Measurements from ENCODE around the gene C15orf39.
"Not testable (repeated sequence)": the region's sequence is repeated elsewhere in the genome, so short reads cannot be mapped to it uniquely, and the experiment has no call there.

Gene C15orf39

GRCh38 chr15:75237316-75237982, 35.8 kb downstream of the C15orf39 start:
- H3K27me3 ChIP-seq (ENCODE audit: control insufficient read depth in 2 of 2, insufficient read depth in 2 of 2, low read length in 2 of 2), result peaks cover 0 to 6% of the 10 kb centered on the region in 2 donors
- H3K9ac ChIP-seq (ENCODE audit: low read depth in 1 of 2, low read length in 2 of 2), result no peak overlapping the region
- no peaks in the 10 kb centered on the region for H3K36me3 ChIP-seq (ENCODE audit: control insufficient read depth in 2 of 2, insufficient read depth in 2 of 2, low read length in 2 of 2)
- no peaks in the 10 kb centered on the region for H3K9me3 ChIP-seq (ENCODE audit: control insufficient read depth in 2 of 2, low read length in 2 of 2)
- H3K4me3 ChIP-seq (ENCODE audit: low read length in 2 of 2), result no peak overlapping the region
- no peaks in the 10 kb centered on the region for H3K4me1 ChIP-seq (ENCODE audit: control insufficient read depth in 2 of 2, insufficient read depth in 2 of 2, low read length in 2 of 2)
- H3K27ac ChIP-seq (ENCODE audit: low read depth in 2 of 2, low read length in 2 of 2), result no peak overlapping the region

DNA sequence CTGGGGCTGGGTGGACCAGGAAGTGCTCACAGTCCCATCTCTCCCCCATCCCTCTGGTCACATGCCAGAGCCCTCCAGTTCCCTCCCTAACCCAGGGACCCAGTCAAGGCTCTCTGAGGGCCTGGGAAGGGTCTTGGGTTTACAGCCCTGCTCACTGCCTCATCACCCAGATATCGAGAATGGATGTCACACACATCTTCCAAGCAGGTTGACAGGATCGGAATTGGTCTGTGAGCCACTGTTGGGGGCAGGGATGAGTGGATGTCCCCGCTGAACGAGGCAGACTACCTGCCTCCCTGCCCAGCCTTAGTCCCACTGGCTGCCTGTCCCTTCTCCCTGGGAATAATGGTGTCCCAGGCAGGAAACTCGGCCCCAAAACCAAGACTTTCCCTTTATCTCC, 36.5 kb downstream of the C15orf39 start:
- Histone ChIP-seq H3K4me1 (ENCODE audit: control insufficient read depth in 2 of 2, insufficient read depth in 2 of 2, low read length in 2 of 2) (no peaks in the 10 kb centered on the region), H3K27ac (ENCODE audit: low read depth in 2 of 2, low read length in 2 of 2) (no peak overlapping the region), H3K9me3 (ENCODE audit: control insufficient read depth in 2 of 2, low read length in 2 of 2) (no peaks in the 10 kb centered on the region), H3K9ac (ENCODE audit: low read depth in 1 of 2, low read length in 2 of 2) (no peak overlapping the region), H3K36me3 (ENCODE audit: control insufficient read depth in 2 of 2, insufficient read depth in 2 of 2, low read length in 2 of 2) (no peaks in the 10 kb centered on the region), H3K27me3 (ENCODE audit: control insufficient read depth in 2 of 2, insufficient read depth in 2 of 2, low read length in 2 of 2) (peaks cover 0 to 6% of the 10 kb centered on the region in 2 donors), H3K4me3 (ENCODE audit: low read length in 2 of 2) (no peak overlapping the region)

GRCh38 chr15:75245741-75246140, 44.1 kb downstream of the C15orf39 start:
- H3K9me3 ChIP-seq (ENCODE audit: control insufficient read depth in 2 of 2, low read length in 2 of 2); H3K4me3 ChIP-seq (ENCODE audit: low read length in 2 of 2); H3K4me1 ChIP-seq (ENCODE audit: control insufficient read depth in 2 of 2, insufficient read depth in 2 of 2, low read length in 2 of 2); H3K27me3 ChIP-seq (ENCODE audit: control insufficient read depth in 2 of 2, insufficient read depth in 2 of 2, low read length in 2 of 2); H3K27ac ChIP-seq (ENCODE audit: low read depth in 2 of 2, low read length in 2 of 2); H3K36me3 ChIP-seq (ENCODE audit: control insufficient read depth in 2 of 2, insufficient read depth in 2 of 2, low read length in 2 of 2); H3K9ac ChIP-seq (ENCODE audit: low read depth in 1 of 2, low read length in 2 of 2): not testable (repeated sequence)

- H3K36me3 ChIP-seq (ENCODE audit: control insufficient read depth in 2 of 2, insufficient read depth in 2 of 2, low read length in 2 of 2); H3K9ac ChIP-seq (ENCODE audit: low read depth in 1 of 2, low read length in 2 of 2); H3K4me1 ChIP-seq (ENCODE audit: control insufficient read depth in 2 of 2, insufficient read depth in 2 of 2, low read length in 2 of 2); H3K27me3 ChIP-seq (ENCODE audit: control insufficient read depth in 2 of 2, insufficient read depth in 2 of 2, low read length in 2 of 2); H3K4me3 ChIP-seq (ENCODE audit: low read length in 2 of 2); H3K9me3 ChIP-seq (ENCODE audit: control insufficient read depth in 2 of 2, low read length in 2 of 2); H3K27ac ChIP-seq (ENCODE audit: low read depth in 2 of 2, low read length in 2 of 2): not testable (repeated sequence)
Observed at GRCh38 chr15:75248991-75249390, 47.3 kb downstream of the C15orf39 start.

- peaks cover 4% of the 10 kb centered on the region in 2 donors for H3K27me3 ChIP-seq (ENCODE audit: control insufficient read depth in 2 of 2, insufficient read depth in 2 of 2, low read length in 2 of 2)
- H3K27ac ChIP-seq (ENCODE audit: low read depth in 2 of 2, low read length in 2 of 2), result no peak overlapping the region
- H3K9ac ChIP-seq (ENCODE audit: low read depth in 1 of 2, low read length in 2 of 2), result no peak overlapping the region
- no peak overlapping the region for H3K4me3 ChIP-seq (ENCODE audit: low read length in 2 of 2)
- no peaks in the 10 kb centered on the region for H3K9me3 ChIP-seq (ENCODE audit: control insufficient read depth in 2 of 2, low read length in 2 of 2)
- H3K4me1 ChIP-seq (ENCODE audit: control insufficient read depth in 2 of 2, insufficient read depth in 2 of 2, low read length in 2 of 2), result no peaks in the 10 kb centered on the region
- H3K36me3 ChIP-seq (ENCODE audit: control insufficient read depth in 2 of 2, insufficient read depth in 2 of 2, low read length in 2 of 2), result no peaks in the 10 kb centered on the region
Observed at GRCh38 chr15:75249726-75250125, 48.0 kb downstream of the C15orf39 start.

- not testable (repeated sequence) for H3K9ac ChIP-seq (ENCODE audit: low read depth in 1 of 2, low read length in 2 of 2); H3K9me3 ChIP-seq (ENCODE audit: control insufficient read depth in 2 of 2, low read length in 2 of 2); H3K4me3 ChIP-seq (ENCODE audit: low read length in 2 of 2); H3K27me3 ChIP-seq (ENCODE audit: control insufficient read depth in 2 of 2, insufficient read depth in 2 of 2, low read length in 2 of 2); H3K4me1 ChIP-seq (ENCODE audit: control insufficient read depth in 2 of 2, insufficient read depth in 2 of 2, low read length in 2 of 2); H3K36me3 ChIP-seq (ENCODE audit: control insufficient read depth in 2 of 2, insufficient read depth in 2 of 2, low read length in 2 of 2); H3K27ac ChIP-seq (ENCODE audit: low read depth in 2 of 2, low read length in 2 of 2)
Observed at GRCh38 chr15:75251343-75251742, 49.7 kb downstream of the C15orf39 start.

DNA sequence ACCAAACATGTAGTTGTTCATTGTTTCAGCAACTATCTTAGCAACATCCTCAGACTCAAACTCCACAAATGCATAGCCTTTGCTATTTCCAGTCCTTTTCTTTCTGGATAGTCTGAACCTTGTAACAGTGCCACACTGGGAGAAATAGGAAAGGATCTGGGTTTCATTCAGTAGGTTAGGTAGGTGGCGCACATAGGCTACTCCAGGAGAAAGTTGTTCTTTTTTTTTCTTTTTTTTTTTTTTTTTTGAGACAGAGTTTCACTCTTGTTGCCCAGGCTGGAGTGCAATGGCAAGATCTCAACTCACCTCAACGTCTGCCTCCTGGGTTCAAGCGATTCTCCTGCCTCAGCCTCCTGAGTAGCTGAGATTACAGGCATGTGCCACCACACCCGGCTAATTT, 50.6 kb downstream of the C15orf39 start:
- not testable (repeated sequence) for H3K36me3 ChIP-seq (ENCODE audit: control insufficient read depth in 2 of 2, insufficient read depth in 2 of 2, low read length in 2 of 2); H3K27me3 ChIP-seq (ENCODE audit: control insufficient read depth in 2 of 2, insufficient read depth in 2 of 2, low read length in 2 of 2); H3K9ac ChIP-seq (ENCODE audit: low read depth in 1 of 2, low read length in 2 of 2)

GRCh38 chr15:75258034-75258433, 56.4 kb downstream of the C15orf39 start, which contains the start of gene GOLGA6C:
GOLGA6C (plus strand) TSS chr15:75258334; CDS start chr15:75258599, 265 bp downstream.
- not testable (repeated sequence) for H3K4me1 ChIP-seq (ENCODE audit: control insufficient read depth in 2 of 2, insufficient read depth in 2 of 2, low read length in 2 of 2); H3K27ac ChIP-seq (ENCODE audit: low read depth in 2 of 2, low read length in 2 of 2); H3K9me3 ChIP-seq (ENCODE audit: control insufficient read depth in 2 of 2, low read length in 2 of 2); H3K9ac ChIP-seq (ENCODE audit: low read depth in 1 of 2, low read length in 2 of 2); H3K4me3 ChIP-seq (ENCODE audit: low read length in 2 of 2); H3K36me3 ChIP-seq (ENCODE audit: control insufficient read depth in 2 of 2, insufficient read depth in 2 of 2, low read length in 2 of 2); H3K27me3 ChIP-seq (ENCODE audit: control insufficient read depth in 2 of 2, insufficient read depth in 2 of 2, low read length in 2 of 2)

More for the DNA sequence above, 50.6 kb downstream of the C15orf39 start:
- H3K9me3 ChIP-seq (ENCODE audit: control insufficient read depth in 2 of 2, low read length in 2 of 2); H3K4me3 ChIP-seq (ENCODE audit: low read length in 2 of 2); H3K4me1 ChIP-seq (ENCODE audit: control insufficient read depth in 2 of 2, insufficient read depth in 2 of 2, low read length in 2 of 2); H3K27ac ChIP-seq (ENCODE audit: low read depth in 2 of 2, low read length in 2 of 2): not testable (repeated sequence)

DNA sequence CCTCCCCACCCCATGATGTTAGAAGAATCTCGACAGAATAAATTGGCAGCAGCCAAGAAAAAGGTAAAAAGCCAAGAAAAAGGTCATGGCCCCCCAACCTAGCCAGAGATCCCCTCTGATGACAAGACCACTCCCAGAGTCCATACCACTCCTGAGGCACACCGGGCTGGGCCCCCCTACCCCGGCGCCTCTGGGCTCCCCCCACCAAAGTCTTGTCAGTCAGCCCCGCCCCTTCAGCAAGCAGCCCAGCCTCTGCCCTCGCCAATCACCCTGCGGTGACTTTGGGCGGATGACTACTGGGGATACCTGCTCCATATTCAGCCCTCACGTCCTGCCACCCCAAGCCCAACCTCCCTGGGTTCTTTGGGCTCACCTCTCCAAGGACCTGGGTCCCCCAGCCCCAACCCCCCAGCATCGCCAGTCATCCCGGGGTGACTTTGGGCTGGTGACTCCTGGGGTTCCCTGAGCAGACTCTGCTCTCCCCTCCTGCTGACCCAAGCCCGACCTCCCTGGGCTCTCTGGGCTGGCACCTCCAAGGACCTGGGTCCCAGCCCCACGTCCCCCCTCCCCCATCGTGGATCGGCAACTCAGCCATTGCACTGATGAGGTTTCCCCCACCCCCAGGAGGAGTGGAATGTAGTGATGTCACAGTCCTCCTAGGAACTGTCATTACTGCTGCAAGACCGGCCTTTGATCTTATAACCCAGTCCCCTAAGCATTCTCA, 57.1 kb downstream of the C15orf39 start:
- not testable (repeated sequence) for H3K4me1 ChIP-seq (ENCODE audit: control insufficient read depth in 2 of 2, insufficient read depth in 2 of 2, low read length in 2 of 2); H3K27ac ChIP-seq (ENCODE audit: low read depth in 2 of 2, low read length in 2 of 2); H3K4me3 ChIP-seq (ENCODE audit: low read length in 2 of 2); H3K9ac ChIP-seq (ENCODE audit: low read depth in 1 of 2, low read length in 2 of 2); H3K36me3 ChIP-seq (ENCODE audit: control insufficient read depth in 2 of 2, insufficient read depth in 2 of 2, low read length in 2 of 2); H3K27me3 ChIP-seq (ENCODE audit: control insufficient read depth in 2 of 2, insufficient read depth in 2 of 2, low read length in 2 of 2); H3K9me3 ChIP-seq (ENCODE audit: control insufficient read depth in 2 of 2, low read length in 2 of 2)

DNA sequence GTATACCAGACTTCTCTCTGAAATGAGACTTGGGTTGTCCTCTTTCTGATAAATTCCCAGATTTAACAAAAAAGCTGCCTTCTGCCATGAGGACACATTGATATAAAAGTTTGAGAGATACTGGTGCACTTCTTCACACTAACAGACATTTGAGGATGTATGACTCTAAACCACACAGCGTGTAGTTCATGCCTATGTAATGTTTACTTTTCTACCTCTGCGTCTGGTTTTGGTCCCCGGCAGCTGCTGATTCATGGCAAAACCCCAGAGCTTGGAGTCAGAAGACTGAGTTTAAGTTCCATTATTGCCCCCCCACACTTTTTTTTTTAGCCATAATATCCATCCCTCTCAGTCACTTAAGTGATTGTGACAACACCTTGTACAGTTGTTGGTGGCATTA, 58.2 kb downstream of the C15orf39 start:
- H3K4me3 ChIP-seq (ENCODE audit: low read length in 2 of 2); H3K9me3 ChIP-seq (ENCODE audit: control insufficient read depth in 2 of 2, low read length in 2 of 2); H3K4me1 ChIP-seq (ENCODE audit: control insufficient read depth in 2 of 2, insufficient read depth in 2 of 2, low read length in 2 of 2); H3K9ac ChIP-seq (ENCODE audit: low read depth in 1 of 2, low read length in 2 of 2); H3K27ac ChIP-seq (ENCODE audit: low read depth in 2 of 2, low read length in 2 of 2); H3K27me3 ChIP-seq (ENCODE audit: control insufficient read depth in 2 of 2, insufficient read depth in 2 of 2, low read length in 2 of 2); H3K36me3 ChIP-seq (ENCODE audit: control insufficient read depth in 2 of 2, insufficient read depth in 2 of 2, low read length in 2 of 2): not testable (repeated sequence)

Data from mucosa of rectum (tissue), 2 donors.